Measurements from ENCODE around the gene SCCPDH.
"Not testable (repeated sequence)": the region's sequence is repeated elsewhere in the genome, so short reads cannot be mapped to it uniquely, and the experiment has no call there.

The SCCPDH gene

GRCh38 chr1:246724016-246724730 lies at the start of gene SCCPDH:
SCCPDH (plus strand) TSS chr1:246724409; CDS start chr1:246724423, 14 bp downstream.
- peak; percentile 78 for DNase-seq

GRCh38 chr1:246677842-246678241 lies 46.4 kb upstream of the SCCPDH start:
- no peak for DNase-seq

- no peak for DNase-seq
Observed at GRCh38 chr1:246678816-246679793, 45.1 kb upstream of the SCCPDH start.

GRCh38 chr1:246679794-246680177 lies 44.4 kb upstream of the SCCPDH start:
- no peak for DNase-seq

- no peak for DNase-seq
Observed at GRCh38 chr1:246680190-246680589, 44.0 kb upstream of the SCCPDH start.

- DNase-seq: no peak
Observed at GRCh38 chr1:246680696-246681130, 43.5 kb upstream of the SCCPDH start.

- no peak for DNase-seq
Observed at GRCh38 chr1:246681900-246682895, 42.0 kb upstream of the SCCPDH start.

- DNase-seq: no peak
Observed at GRCh38 chr1:246683521-246683920, 40.7 kb upstream of the SCCPDH start.

GRCh38 chr1:246687002-246687401 lies 37.2 kb upstream of the SCCPDH start:
- DNase-seq: no peak

GRCh38 chr1:246689409-246690008 lies 34.7 kb upstream of the SCCPDH start:
- peak; percentile 59 for DNase-seq

GRCh38 chr1:246690100-246690499 lies 34.1 kb upstream of the SCCPDH start:
- DNase-seq: no peak

- DNase-seq: no peak
Observed at GRCh38 chr1:246691622-246692495, 32.4 kb upstream of the SCCPDH start.

GRCh38 chr1:246694213-246694895 lies 29.9 kb upstream of the SCCPDH start:
- DNase-seq: not testable (repeated sequence)

- DNase-seq: no peak
Observed at GRCh38 chr1:246695136-246695535, 29.1 kb upstream of the SCCPDH start.

GRCh38 chr1:246695666-246696065 lies 28.5 kb upstream of the SCCPDH start:
- DNase-seq: no peak

GRCh38 chr1:246698466-246699094 lies 25.6 kb upstream of the SCCPDH start:
- no peak for DNase-seq

- DNase-seq: peak; percentile 85
Observed at GRCh38 chr1:246699095-246699735, 25.0 kb upstream of the SCCPDH start.

GRCh38 chr1:246703581-246703980 lies 20.6 kb upstream of the SCCPDH start:
- DNase-seq: no peak

- DNase-seq: no peak
Observed at GRCh38 chr1:246705368-246705767, 18.8 kb upstream of the SCCPDH start.
